GM18519 (cell line): ENCODE measurements around the gene KCNIP2.
"Not testable (repeated sequence)": the region's sequence is repeated elsewhere in the genome, so short reads cannot be mapped to it uniquely, and the experiment has no call there.

Source experiments
- ATAC-seq: cut with Tn5 transposase; IDR thresholded peaks from one replicate; pipeline ENCODE4 v1.9.1; 2021; ENCODE audit warnings: mild to moderate bottlenecking, moderate library complexity; ENCODE audit not compliant: unreplicated experiment, low FRiP score

Gene KCNIP2

DNA sequence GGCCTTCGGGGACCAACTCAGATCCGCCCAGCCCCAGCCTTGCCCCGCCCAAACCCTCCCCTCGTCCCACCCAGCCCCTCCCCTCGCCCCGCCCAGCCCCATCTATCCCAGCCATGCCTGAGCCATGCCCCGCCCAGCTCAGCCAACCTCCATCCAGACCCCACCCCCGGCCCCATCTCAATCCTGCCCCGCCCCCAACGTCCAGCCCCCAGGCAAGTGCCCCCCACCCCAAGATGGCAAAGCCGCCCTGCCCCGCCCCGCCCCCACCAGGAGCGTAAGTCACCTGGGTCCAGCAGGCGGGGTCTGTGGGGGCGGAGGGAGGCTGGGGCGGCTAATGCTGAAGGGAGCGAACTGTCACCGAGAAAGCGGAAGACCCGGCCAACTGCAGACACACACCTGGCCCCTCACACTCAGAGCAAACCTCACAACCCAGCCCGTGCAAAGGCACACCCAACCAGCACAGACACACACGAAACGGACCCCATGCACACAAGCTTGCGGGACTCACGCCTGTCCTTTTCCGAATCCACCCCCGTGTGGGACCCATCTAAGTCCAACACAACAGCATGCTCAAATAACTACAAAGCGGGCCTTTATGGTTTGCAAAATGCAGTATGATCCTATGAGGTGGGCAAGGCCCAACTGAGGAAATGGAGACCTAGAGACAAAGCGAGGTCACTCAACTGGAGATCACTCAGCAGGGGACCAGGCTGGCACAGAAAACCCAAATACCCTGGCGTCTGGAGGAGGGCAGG is 13.9 kb downstream of the KCNIP2 start:
- ATAC-seq: no peak

DNA sequence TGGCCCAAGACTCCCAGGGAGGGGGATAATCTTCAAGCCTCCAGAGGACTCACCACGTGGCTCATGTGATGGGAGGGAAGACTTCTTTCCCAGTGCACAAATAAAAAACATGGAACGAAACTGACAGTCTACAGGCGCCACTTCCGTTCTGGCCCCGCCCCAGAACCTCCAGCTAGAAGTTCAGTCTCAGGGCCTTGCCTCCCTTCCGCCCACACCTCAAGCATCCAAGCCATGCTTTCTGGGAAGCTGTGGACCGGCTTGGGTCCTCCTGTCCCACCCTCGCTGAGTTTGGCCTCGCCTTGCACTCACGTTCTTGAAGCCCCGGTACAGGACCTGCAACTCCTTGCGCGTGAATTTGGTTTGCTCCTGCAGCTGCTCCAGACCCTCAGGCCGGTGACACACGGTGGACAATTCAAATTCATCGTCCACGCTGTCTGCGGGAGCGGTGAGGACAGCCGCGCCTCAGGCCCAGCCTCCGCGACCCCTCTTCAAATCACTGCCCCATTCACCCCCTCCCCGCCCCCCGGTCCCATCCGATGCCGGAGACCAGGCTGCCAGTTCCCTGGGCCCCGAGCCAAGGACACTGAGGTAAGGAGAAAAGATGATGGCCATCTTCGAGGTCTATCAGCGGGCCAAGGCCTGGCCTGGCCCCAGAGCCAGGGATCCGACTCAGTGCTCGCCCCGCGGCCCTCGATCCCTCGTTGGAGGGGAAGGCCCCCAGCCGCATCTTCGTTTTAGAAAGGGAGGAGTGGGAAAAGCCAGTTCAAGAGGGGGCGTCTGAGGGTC is 14.6 kb downstream of the KCNIP2 start:
- no peak for ATAC-seq

DNA sequence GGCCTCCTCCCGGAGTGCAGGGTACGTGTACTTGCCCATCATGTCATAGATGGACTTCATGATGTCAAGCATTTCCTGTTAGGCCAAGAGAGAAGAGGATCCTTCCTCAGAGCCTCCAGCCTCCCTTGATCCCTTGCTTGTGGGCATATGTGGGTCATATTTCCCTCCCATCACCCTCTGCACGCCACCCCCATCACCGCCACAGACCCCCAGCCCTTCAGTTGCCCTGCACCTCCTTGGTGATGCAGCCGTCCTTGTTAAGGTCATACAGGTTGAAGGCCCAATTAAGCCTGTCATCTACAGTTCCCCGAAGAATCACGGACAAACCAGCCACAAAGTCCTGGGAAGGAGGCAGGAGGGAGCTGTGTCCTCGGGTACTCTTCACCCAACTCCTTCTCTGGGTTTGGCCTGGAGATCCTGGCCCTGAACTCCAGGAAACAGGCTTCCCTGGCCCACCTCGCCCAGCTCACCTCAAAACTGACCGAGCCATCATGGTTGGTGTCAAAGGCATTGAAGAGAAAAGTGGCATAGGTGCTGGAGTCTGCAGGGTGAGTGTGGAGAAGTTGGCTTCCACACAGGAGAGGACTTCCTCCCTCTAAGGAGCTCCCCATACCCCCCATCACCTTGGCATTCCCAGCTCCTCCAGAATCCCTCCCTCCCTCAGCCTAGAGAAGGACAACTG is 15.5 kb downstream of the KCNIP2 start:
- ATAC-seq: no peak

DNA sequence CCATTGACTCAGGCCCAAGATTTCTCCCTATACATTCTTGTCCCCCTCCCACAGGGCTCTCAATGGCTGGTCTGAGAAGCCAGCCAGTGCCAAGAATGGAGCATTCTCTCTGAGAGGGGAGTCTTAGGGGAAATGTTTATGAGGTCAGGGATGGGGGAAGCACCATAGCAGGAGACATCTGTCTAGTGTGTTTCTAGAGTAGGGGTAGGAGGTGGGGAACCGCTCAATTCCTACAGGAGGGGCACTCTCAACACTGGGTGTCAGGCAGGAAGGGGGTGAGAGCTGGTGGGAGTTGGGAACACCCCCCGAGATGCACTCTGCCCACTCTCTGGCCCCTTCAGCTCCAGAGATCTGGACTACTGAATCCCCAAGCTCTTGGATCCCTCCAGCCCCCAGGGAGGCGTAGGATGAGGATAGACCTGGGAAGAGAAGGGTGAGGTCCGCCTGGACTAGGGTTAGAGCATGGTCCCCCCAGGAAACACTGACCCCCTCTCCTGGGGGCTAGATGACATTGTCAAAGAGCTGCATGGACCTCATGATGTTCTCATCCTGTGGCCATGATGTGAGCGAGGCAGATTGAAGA is 16.7 kb downstream of the KCNIP2 start:
- no peak for ATAC-seq

DNA sequence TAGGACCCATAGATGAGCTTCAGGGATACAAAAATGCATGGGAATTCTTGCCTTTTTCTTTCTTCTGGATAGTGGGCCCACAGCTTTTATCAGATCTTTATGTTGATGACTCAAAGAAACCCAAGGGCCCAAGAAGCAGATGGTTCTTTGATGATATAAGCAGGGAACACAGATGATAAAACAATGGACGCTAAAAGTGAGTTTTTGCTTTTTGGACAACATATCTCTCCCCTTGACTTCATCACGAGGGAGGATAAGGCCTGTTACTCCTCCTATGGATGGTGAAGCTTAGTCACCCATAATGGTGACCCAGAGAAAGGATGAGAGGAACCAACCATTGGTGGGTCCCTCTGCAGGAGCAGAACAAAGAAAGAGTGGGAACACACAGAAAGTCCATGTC is 18.9 kb downstream of the KCNIP2 start:
- no peak for ATAC-seq

DNA sequence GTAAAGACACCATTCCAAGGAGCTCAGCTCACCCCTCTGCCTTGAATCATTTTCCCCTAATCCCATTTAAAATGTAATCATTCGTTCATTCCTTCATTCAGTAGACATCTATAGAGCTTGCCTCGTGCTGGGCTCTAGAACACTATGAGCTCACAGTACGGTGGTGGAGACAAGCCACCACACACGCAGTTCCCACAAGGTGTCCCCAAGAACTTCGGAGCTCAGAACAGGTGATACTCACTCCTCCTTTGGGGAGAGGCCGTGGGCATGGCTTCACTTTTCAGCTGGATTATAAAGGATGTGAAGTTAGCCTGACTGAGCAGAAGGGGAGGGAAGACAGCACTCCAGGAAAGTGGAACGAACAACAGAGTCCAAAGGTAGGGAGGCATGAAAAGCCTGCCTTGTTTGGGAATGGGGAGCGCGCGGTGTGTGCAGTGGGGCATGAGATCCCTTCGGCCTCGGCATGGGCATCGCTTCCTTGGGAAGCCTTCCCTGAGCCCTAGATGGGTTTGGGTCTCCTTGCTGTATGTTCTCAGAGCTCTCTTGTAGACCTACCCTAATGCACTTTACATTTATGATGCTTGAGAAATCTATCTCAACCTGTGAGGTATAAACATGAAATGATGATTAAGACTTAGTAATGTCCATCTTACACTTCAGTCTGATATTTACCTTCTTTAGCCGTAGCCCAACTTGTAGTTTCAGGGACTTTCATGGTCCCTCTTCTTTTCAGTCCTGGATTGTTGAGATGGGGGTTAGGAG is 24.5 kb downstream of the KCNIP2 start:
- ATAC-seq: peak; percentile 5

DNA sequence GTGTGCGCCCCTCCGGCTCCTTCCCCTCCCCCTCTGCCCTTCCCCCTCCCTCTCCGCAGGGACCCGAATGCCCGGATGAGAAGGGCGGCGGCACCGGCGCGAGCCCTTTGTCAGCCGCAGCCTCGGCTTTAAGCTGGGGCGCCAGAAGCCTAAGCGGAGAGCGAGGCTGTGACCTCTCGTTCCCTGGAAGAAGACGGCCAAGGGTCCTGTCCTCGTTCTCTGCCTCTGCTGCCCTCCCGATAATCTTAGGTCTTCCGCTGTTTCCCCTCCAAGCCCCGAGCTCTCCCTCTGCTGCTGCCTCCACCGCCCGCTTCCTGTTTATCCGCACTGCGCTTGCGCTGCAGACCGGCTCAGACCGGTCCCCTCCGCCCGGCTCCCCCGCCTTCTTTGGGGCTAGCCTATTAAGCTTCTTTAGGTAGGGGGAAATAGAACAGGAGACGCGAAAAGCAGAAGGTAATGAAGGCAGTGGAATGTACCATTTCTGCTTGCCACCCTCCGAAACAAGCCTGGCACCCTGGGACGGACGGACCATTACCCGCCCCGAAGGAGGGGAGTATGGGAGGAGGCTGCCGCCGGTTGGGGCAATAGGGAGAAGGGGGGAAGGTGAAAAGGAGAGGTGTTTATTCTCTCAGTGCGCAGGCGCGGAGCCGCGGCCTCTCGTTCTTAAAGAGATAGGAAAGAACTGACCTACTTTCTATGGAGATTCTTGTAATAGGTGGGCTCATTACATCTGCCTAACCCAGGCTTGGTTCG is 25.3 kb downstream of the KCNIP2 start, which contains the start of gene OGA:
Gene OGA, minus strand, starts transcription at position 326 of the 753 bp plus-strand sequence. CDS start 422 bp downstream, outside the sequence.
- peak; percentile 82 for ATAC-seq

DNA sequence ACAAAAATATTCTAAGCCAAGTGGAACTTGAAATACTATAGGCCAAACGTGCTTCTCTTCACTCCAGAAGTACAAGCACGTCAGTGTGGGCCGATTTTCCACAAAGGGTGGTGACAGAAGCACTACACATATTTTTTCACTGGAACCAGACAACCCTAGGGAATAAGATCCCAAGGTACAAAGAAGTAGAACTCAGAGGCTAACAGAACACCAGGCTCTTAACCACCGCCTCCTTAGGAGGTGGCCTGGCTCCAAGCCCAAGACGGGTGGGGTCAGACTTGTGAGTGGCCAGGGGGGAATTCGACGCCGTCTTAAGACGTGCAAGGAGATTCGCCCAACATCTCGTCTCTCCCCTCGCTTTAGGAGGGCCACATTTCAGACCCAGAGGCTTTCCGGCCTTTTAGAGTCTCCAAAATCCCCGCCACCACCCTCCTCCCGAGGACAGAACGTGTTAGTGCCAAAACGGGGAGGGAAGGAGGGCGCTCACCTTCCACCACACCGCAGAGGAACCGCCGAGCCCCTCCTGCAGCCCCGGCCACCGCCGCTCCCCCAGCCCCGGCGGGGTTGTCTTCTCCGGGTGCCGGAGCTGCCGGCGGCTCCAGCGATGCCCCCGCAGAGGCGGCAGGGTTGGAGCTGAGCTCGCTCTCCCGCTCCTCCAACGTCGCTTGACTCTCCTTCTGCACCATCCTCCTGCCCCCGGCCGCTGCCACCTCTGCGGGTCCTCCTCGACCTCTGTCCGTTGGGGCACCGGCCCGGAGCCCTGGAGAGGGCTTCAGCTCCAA is 26.1 kb downstream of the KCNIP2 start:
- ATAC-seq: no peak

DNA sequence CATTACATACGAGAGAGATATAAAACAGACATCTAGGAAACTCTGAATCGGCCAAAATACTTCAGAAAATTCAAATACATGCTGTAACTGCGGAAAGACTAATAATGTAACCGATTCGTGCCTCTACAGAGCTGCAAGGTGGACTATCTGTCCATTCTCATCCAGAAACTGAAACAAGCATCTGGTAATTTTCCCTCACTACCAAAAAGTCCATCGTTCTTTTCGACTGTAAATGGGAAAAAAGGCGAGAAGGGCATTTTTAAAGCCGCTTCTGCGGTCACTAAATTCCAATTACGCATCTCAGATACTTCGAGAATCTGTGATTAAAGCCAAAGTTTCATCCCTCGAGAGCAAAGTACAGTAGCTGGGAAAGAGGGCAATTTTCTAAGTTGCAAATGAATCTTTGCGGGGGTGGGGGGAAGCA is 26.7 kb downstream of the KCNIP2 start:
- no peak for ATAC-seq

DNA sequence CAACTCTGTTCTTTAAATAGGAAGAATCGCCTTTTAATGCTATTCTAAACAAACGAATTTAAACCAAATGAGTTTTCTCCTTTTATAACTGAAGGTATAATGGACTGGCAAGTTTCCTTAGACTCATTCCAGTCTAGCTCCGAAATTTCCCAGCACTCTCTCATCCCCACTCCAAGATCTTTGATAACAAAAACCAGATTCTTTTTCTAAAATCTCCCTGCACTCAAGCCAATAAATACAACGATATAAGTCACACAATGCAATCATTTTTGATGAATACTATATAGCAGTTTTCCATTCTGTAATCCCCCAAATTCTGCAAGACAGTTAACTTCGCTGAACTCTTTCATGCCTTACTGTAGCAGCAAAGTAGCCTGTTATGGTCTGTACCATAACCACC is 27.2 kb downstream of the KCNIP2 start:
- ATAC-seq: no peak

DNA sequence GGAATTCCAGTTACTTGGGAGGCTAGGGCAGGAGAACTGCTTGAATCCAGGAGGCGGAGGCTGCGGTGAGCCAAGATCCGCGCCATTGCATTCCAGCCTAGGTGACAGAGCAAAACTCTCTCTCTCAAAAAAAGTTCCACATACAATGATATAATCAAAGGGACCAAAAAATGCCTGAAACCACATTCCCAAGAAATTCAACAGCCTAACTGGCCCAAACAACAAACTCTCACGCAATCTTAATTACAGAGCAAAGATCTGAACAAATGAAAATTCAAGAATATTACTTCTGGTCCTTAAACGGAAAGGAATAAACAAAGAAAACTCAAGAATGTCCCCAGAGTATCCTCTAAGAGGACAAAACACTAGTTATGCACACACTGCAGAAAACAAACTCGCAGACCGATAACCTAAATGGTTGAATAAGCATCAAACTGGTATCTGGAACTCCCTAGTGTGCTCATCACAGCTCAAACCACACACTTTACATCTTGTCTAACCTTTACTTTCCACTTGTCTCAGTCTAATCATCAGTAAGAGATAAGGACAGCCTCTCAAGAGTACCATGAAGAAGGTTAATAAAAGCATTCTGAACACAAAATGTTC is 29.0 kb downstream of the KCNIP2 start:
- ATAC-seq: no peak

DNA sequence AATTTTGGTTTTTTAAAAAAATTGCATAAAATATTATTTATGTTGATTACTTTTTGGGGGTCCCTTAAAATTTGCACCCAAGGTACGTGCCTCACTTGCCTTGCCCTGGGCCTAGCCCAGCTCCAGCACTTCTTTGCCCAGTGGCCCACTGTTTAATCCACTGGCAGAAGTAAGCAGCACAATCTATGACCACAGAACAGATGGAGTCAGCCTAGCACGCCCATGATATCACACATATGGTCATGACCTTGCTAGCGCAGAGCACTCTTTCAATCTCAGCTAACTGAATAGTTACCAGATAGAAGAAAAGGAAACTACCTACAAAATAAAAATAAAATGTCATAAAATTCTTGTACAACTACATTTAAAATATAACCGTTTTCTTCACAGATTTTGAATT is 31.0 kb downstream of the KCNIP2 start:
- ATAC-seq: no peak

DNA sequence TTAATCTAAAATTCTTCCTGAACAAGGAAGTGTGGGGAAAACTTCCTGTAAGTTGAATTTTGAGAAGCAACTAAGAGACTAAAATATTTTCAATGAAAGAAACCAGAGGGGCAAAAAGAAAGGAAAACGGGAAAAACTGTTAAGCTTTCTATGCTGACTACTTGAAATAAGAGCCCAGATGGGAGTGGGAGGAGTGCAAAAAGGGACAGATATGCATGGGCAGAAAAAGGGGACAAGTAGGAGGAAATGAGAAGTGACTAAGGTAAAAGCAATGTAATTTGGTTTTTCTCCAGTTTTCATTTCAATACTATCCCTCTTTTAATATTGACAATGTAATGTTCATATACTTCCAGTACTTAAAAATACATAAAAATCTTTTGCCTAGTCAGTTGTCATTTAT is 36.4 kb downstream of the KCNIP2 start:
- no peak for ATAC-seq

DNA sequence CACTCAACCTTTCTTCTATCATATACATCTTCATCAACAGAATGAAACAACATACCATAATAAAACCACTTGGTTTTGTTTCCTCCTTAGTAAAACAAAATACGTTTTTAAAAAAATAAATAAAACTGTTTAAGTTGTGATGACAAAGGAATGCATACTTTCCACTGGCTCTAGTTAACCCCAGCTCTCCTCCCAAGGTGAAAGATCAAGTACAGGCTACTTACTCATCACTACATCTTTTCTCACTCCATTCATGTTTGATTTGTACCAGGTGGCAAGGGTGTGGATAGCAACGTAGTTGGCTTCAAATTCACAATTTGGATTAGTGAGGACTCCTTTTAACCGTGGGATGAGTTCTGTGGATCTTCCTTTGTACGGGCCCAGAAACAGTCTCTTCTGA is 40.1 kb downstream of the KCNIP2 start:
- no peak for ATAC-seq

DNA sequence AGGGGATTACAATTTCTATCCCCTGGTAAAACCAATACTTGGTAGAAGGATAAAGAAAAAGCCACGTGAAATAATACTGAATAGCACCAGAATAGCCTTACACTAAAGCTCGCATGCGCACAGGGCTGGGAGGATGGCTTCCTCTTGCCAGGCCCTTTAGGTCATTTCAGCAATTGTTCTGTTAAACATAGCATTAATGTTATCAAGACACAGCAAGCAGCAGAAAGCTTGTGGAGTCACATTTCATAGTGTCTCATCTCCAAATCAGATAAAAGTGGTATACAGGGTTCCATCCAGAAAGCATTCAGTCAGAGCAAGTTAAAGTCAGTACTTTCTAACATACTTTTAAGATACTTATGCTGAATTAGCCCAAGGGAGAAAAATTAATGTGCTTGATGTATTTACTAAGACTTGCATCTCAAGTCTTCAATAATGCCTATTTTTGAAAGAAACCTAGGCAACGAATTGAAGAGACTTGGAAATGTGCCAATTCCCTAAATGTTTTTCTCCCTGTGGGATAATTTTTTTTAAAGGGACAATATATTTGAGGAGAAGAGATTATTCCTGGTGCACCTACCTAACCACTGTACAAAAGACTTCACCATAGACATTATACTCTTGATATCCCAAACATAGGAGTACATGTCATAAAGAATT is 46.1 kb downstream of the KCNIP2 start:
- no peak for ATAC-seq

DNA sequence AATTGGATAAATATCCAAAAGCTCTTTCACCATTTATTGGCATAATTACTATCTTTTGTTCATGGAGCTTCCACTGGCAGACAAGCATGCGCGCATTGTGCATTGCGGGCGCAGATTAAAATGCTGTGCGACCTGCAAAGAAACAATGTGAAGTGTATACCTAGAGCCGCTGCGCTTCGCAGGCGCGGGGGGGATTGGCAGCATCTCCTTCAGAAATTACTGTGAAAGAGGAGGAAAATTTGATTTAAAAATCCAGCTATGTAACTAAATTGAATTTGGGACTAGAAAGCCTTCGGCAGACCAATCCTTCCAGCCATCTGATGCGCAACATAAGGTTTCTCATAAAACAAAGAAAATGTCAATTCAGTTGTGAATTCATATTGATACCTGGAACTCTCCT is 50.1 kb downstream of the KCNIP2 start:
- ATAC-seq: no peak

DNA sequence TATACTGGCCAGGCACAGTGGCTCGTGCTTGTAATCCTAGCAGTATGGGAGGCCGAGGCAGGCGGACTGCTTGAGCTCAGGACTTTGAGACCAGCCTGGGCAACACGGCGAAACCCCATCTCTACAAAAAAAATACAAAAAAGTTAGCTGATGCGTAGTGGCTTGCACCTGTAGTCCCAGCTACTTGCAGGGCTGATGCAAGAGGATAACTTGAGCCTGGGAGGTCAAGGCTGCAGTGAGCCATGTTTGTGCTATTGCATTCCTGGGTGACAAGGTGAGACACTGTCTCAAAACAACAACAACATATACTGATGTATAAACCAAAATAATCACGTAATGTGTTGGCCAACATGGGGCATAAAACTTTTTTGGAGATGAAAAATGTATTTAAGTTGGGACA is 53.9 kb downstream of the KCNIP2 start:
- ATAC-seq: no peak

DNA sequence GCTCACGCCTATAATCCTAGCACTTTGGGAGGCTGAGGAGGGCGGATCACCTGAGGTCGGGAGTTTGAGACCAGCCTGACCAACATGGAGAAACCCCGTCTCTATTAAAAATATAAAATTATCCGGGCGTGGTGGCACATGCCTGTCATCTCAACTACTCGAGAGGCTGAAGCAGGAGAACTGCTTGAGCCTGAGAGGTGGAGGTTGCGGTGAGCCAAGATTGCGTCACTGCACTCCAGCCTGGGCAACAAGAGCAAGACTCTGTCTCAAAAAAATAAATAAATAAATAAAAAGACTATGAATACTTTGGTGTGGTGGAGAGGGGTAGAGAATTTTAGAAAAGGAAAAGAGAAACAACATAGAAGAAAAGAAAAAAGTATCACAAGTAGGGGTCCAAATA is 54.4 kb downstream of the KCNIP2 start:
- ATAC-seq: not testable (repeated sequence)
